Loucy (cell line): Measurements from ENCODE around the gene A2M.
"Not testable (repeated sequence)": the region's sequence is repeated elsewhere in the genome, so short reads cannot be mapped to it uniquely, and the experiment has no call there.

Experiments used
- H2AFZ ChIP-seq: fragments of 200-600 bp; sonication (generic); 2 replicates; pipeline ENCODE4 v1.6.0; 2016; ENCODE audit warnings: antibody characterized with exemption, mild to moderate bottlenecking, low read length, moderate library complexity
- H3F3A ChIP-seq: fragments of 200-600 bp; 2 replicates; pipeline ENCODE4 v1.6.0; 2016; ENCODE audit warnings: antibody characterized with exemption, low read depth, mild to moderate bottlenecking
- H3K27me3 ChIP-seq: fragments of 200-600 bp; sonication (generic); 2 replicates; pipeline ENCODE4 v1.6.1; 2014; ENCODE audit warnings: low read length, mild to moderate bottlenecking; ENCODE audit not compliant: insufficient read depth, poor library complexity, severe bottlenecking
- H3K36me3 ChIP-seq: fragments of 200-600 bp; sonication (generic); 2 replicates; pipeline ENCODE4 v1.6.1; 2016; ENCODE audit warnings: low read length; ENCODE audit not compliant: insufficient read depth
- H3K4me1 ChIP-seq: fragments of 200-600 bp; sonication (generic); 2 replicates; pipeline ENCODE4 v1.5.1; 2014; ENCODE audit warnings: low read length, mild to moderate bottlenecking; ENCODE audit not compliant: insufficient read depth, poor library complexity, severe bottlenecking
- H3K4me2 ChIP-seq: fragments of 200-600 bp; sonication (generic); 2 replicates; pipeline ENCODE4 v1.6.0; 2014; ENCODE audit warnings: antibody characterized with exemption, low read length, low read depth, mild to moderate bottlenecking; ENCODE audit not compliant: poor library complexity, severe bottlenecking
- H3K4me3 ChIP-seq: fragments of 200-600 bp; sonication (generic); 2 replicates; pipeline ENCODE4 v1.5.1; 2014; ENCODE audit warnings: low read length, mild to moderate bottlenecking, mixed read lengths; ENCODE audit not compliant: poor library complexity, severe bottlenecking
- H3K79me2 ChIP-seq: fragments of 200-600 bp; sonication (generic); 2 replicates; pipeline ENCODE4 v1.6.1; 2014; ENCODE audit warnings: low read length; ENCODE audit not compliant: insufficient read depth
- H3K9ac ChIP-seq: fragments of 200-600 bp; sonication (generic); 2 replicates; pipeline ENCODE4 v1.6.0; 2014; ENCODE audit warnings: mild to moderate bottlenecking, low read depth, low read length, moderate library complexity; ENCODE audit not compliant: poor library complexity, severe bottlenecking
- H3K9me2 ChIP-seq: fragments of 200-600 bp; sonication (generic); replicated peaks from 2 replicates; pipeline ENCODE4 v1.6.1; 2016; ENCODE audit warnings: low read depth, low read length, mixed read lengths
- H3K9me3 ChIP-seq: fragments of 200-600 bp; sonication (generic); 2 replicates; pipeline ENCODE4 v1.6.1; 2014; ENCODE audit warnings: mild to moderate bottlenecking, antibody characterized with exemption, low read length, low read depth; ENCODE audit not compliant: insufficient read depth
- H4K20me1 ChIP-seq: fragments of 200-600 bp; sonication (generic); 2 replicates; pipeline ENCODE4 v1.6.0; 2014; ENCODE audit warnings: antibody characterized with exemption, low read length, mild to moderate bottlenecking; ENCODE audit not compliant: insufficient read depth, poor library complexity, severe bottlenecking
- EZH2phosphoT487 ChIP-seq: fragments of 200-600 bp; IDR thresholded peaks from 2 replicates; pipeline ENCODE4 v1.6.1; 2018; ENCODE audit warnings: antibody characterized with exemption, mild to moderate bottlenecking, moderate library complexity, borderline replicate concordance
- TF ChIP-seq, protein P1 (sequence below): fragments of 200-600 bp; sonication (generic); conservative IDR thresholded peaks from 2 replicates; pipeline ENCODE4 v1.5.1; 2014; ENCODE audit warnings: mild to moderate bottlenecking, antibody characterized with exemption, low read length

A2M gene

DNA sequence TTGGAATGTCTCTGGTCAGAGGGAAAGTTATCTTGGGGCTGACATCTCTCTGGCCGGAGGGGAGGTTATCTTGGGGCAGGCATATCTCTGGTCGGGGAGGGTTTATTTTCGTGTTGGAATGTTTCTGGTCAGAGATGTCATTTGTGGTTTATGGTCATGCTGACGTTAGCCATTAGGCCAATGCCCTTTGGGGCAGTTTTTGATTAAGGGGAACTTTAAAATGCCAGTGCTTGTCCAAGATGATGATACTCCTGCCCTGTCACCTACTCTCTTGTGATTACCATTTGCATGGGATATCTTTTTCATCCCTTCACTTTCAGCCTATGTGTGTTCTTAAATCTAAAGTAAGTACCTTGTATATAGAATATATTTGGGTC lies 29.0 kb upstream of the A2M start:
- Histone ChIP-seq H2AFZ (no peak overlapping the region), H3K9ac (no peak overlapping the region), H3F3A (no peaks in the 10 kb centered on the region), H3K9me3 (no peaks in the 10 kb centered on the region; the same call in 1 of the 2 replicates), H3K36me3 (no peaks in the 10 kb centered on the region), H3K27me3 (no peaks in the 10 kb centered on the region), H3K4me3 (no peak overlapping the region), H4K20me1 (no peaks in the 10 kb centered on the region), H3K4me2 (no peak overlapping the region), H3K79me2 (no peaks in the 10 kb centered on the region), H3K4me1 (peaks cover 8% of the 10 kb centered on the region), H3K9me2 (no peaks in the 10 kb centered on the region)
- TF ChIP-seq, protein P1, sequence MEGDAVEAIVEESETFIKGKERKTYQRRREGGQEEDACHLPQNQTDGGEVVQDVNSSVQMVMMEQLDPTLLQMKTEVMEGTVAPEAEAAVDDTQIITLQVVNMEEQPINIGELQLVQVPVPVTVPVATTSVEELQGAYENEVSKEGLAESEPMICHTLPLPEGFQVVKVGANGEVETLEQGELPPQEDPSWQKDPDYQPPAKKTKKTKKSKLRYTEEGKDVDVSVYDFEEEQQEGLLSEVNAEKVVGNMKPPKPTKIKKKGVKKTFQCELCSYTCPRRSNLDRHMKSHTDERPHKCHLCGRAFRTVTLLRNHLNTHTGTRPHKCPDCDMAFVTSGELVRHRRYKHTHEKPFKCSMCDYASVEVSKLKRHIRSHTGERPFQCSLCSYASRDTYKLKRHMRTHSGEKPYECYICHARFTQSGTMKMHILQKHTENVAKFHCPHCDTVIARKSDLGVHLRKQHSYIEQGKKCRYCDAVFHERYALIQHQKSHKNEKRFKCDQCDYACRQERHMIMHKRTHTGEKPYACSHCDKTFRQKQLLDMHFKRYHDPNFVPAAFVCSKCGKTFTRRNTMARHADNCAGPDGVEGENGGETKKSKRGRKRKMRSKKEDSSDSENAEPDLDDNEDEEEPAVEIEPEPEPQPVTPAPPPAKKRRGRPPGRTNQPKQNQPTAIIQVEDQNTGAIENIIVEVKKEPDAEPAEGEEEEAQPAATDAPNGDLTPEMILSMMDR: no peak
- TF ChIP-seq EZH2phosphoT487: no peak

DNA sequence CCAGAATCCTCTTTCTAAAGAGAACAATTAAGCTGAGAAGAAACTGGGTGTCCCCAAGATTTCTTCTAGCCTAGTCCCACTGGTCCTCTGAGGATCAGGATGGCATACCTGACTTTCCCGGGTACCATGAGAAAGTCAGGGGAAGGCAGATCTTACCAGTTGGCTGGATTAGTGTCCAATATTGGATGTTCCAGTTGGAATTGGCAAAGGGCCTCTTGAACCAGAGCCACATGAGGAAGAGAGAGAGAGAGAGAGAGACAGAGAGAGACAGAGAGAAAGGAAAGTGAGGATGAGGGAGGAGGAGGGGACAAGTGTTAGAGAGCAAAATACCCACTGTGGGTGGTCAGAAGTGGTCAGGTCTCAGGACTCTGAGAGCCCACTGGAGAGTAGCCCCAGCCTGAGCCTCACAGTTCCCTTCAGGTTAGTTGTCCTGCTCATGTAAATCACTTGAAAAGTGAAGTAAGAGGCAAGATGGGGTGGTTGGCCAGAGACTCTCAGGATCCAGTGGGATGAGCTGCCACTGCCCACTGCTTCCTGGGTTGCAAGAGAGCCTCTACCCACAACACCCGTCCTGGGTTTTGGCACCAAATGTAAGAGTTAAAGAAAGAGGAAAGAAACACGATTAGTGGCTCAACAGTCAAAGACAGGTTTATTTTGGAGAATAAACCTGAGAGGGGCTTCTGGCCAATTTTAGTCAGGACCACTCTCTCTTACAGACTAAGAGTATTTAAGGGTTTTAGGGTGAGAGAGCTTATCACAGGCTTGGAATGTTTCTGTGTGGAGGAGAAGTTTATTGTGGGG lies 28.4 kb upstream of the A2M start:
- Histone ChIP-seq H4K20me1 (no peaks in the 10 kb centered on the region), H3K27me3 (no peaks in the 10 kb centered on the region), H3K4me2 (no peak overlapping the region), H3K9me2 (no peaks in the 10 kb centered on the region), H3F3A (no peaks in the 10 kb centered on the region), H3K4me3 (no peak overlapping the region), H3K36me3 (no peaks in the 10 kb centered on the region), H3K79me2 (no peaks in the 10 kb centered on the region), H3K4me1 (peaks cover 6% of the 10 kb centered on the region), H2AFZ (no peak overlapping the region), H3K9ac (no peak overlapping the region), H3K9me3 (no peaks in the 10 kb centered on the region; the same call in 1 of the 2 replicates)
- TF ChIP-seq, protein P1: no peak
- no peak for TF ChIP-seq EZH2phosphoT487

DNA sequence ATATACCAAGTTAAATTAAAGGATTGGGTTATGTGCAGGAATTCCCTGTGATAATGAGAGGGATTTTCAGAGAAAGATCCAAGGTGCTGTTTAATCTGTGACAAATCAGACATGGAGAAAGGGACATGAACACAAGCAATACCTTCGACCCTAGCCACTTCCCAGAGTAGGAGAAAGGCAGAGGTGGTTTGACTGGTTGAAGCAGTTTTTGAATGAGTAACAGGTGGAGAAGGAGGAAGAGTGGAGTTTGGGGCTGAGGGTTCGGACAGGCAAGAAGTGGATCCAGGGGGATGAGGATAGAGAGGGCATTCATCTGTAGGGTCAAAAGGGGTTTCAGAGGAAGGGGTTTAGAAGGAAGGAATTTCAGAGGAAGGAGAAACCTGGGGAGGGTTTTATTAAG lies 27.4 kb upstream of the A2M start:
- Histone ChIP-seq H4K20me1 (no peaks in the 10 kb centered on the region), H2AFZ (no peak overlapping the region), H3K27me3 (no peaks in the 10 kb centered on the region), H3K4me3 (no peak overlapping the region), H3K4me1 (no peaks in the 10 kb centered on the region), H3K9me3 (no peaks in the 10 kb centered on the region; the same call in 1 of the 2 replicates), H3K79me2 (no peaks in the 10 kb centered on the region), H3K4me2 (no peak overlapping the region), H3K9ac (no peak overlapping the region), H3K9me2 (no peaks in the 10 kb centered on the region), H3K36me3 (no peaks in the 10 kb centered on the region), H3F3A (no peaks in the 10 kb centered on the region)
- no peak for TF ChIP-seq EZH2phosphoT487

DNA sequence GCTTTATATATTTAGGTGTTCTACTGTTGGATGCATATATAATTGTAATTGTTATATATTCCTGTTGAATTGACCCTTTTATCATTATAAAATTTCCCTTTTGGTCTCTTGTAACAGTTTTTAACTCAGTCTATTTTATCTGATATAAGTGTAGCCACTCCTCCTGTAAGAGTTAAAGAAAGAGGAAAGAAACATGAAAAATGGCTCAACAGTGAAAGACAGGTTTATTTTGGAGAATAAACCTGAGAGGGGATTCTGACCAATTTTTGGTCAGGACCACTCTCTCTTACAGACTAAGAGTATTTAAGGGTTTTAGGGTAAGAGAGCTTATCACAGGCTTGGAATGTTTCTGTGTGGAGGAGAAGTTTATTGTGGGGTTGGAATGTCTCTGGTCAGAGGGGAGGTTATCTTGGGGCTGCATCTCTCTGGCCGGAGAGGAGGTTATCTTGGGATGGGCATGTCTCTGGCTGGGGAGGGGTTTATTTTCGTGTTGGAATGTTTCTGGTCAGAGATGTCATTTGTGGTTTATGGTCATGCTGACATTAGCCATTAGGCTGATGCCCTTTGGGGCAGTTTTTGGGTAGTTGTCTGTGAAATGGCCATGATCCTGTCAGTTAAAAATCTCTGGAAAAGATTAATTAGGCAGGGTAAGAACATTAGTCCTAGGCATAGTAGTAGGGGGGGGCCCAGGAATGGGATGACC lies 24.0 kb upstream of the A2M start:
- not testable (repeated sequence) for H4K20me1 ChIP-seq, H3K79me2 ChIP-seq, H3K36me3 ChIP-seq, H3K4me1 ChIP-seq, H3K4me2 ChIP-seq, H3F3A ChIP-seq, H3K9me3 ChIP-seq, H2AFZ ChIP-seq, H3K4me3 ChIP-seq, H3K27me3 ChIP-seq, H3K9me2 ChIP-seq, H3K9ac ChIP-seq
